Parathyroid adenoma (tissue), 2 donors: ENCODE data around the gene NEU4.

Experiments
- H2AFZ ChIP-seq: fragments of 300-600 bp; sonication (generic); one replicate; pipeline ENCODE4 v1.7.0; 2017; ENCODE audit warnings: antibody characterized with exemption, mild to moderate bottlenecking
- H3K27ac ChIP-seq: fragments of 300-600 bp; sonication (generic); one replicate; pipeline ENCODE4 v1.7.0; 2017
- H3K27me3 ChIP-seq: fragments of 300-600 bp; sonication (generic); one replicate; pipeline ENCODE4 v1.7.0; 2017; ENCODE audit warnings: low read length; ENCODE audit not compliant: control insufficient read depth, insufficient read depth
- H3K36me3 ChIP-seq: fragments of 300-600 bp; sonication (generic); one replicate; pipeline ENCODE4 v1.7.0; 2017; ENCODE audit warnings: low read length; ENCODE audit not compliant: control insufficient read depth, insufficient read depth
- H3K4me1 ChIP-seq: fragments of 300-600 bp; sonication (generic); one replicate; pipeline ENCODE4 v1.7.0; 2017; ENCODE audit warnings: control low read depth
- H3K4me2 ChIP-seq: fragments of 300-600 bp; sonication (generic); one replicate; pipeline ENCODE4 v1.7.0; 2017; ENCODE audit warnings: low read length
- H3K4me3 ChIP-seq: fragments of 300-600 bp; sonication (generic); one replicate; pipeline ENCODE4 v1.7.0; 2017; ENCODE audit warnings: low read depth, low read length
- H3K79me2 ChIP-seq: fragments of 300-600 bp; sonication (generic); one replicate; pipeline ENCODE4 v1.7.0; 2017; ENCODE audit warnings: control low read depth
- H3K9ac ChIP-seq: fragments of 300-600 bp; sonication (generic); one replicate; pipeline ENCODE4 v1.7.0; 2017; ENCODE audit warnings: mild to moderate bottlenecking
- H3K9me3 ChIP-seq: fragments of 300-600 bp; sonication (generic); one replicate; pipeline ENCODE4 v1.7.0; 2017; ENCODE audit warnings: low read length; ENCODE audit not compliant: control insufficient read depth
- TF ChIP-seq, protein P1 (sequence below): fragments of 300-600 bp; sonication (generic); IDR thresholded peaks from one replicate; pipeline ENCODE4 v1.7.0; 2017; ENCODE audit warnings: antibody characterized with exemption, mild to moderate bottlenecking
- donor health status: primary hyperparathyroidism.

The NEU4 gene

DNA sequence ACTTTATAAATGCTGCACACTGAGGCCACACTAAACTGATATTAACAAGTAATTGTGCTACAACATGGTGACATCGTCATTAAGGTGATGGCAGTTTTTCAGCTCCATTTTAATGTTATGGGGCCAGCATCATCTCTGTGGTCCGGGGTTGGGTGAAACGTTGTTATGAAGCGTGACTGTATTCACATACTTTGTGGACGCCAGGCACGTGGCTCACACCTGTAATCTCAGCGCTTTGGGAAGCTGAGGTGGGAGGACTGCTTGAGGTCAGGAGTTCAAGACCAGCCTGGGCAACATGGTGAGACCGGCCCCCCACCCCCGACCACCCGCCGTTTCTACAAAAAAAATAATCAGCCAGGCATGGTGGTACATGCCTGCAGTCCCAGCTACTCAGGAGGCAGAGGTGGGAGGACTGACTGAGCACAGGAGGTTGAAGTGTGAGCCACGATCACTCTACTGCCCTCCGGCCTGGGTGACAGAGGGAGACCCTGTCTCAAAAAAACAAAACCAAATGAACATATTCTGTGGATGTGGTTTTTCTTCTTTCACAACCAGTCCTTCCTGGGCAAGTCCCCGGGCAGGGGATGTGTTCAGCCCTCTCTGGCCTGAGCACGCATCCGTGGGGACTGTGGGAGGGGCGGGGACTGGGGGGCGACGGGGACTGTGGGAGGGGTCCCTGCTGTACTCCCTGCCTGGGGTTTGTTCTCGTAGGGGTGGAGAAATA, 45.3 kb upstream of the NEU4 start:
- H3K27ac ChIP-seq: no peak overlapping the region
- TF ChIP-seq, protein P1, sequence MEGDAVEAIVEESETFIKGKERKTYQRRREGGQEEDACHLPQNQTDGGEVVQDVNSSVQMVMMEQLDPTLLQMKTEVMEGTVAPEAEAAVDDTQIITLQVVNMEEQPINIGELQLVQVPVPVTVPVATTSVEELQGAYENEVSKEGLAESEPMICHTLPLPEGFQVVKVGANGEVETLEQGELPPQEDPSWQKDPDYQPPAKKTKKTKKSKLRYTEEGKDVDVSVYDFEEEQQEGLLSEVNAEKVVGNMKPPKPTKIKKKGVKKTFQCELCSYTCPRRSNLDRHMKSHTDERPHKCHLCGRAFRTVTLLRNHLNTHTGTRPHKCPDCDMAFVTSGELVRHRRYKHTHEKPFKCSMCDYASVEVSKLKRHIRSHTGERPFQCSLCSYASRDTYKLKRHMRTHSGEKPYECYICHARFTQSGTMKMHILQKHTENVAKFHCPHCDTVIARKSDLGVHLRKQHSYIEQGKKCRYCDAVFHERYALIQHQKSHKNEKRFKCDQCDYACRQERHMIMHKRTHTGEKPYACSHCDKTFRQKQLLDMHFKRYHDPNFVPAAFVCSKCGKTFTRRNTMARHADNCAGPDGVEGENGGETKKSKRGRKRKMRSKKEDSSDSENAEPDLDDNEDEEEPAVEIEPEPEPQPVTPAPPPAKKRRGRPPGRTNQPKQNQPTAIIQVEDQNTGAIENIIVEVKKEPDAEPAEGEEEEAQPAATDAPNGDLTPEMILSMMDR: no peak
- H3K36me3 ChIP-seq: no peaks in the 10 kb centered on the region
- H3K9ac ChIP-seq: no peak overlapping the region
- no peaks in the 10 kb centered on the region for H3K9me3 ChIP-seq
- no peaks in the 10 kb centered on the region for H3K27me3 ChIP-seq
- no peak overlapping the region for H3K4me3 ChIP-seq
- H3K79me2 ChIP-seq: no peaks in the 10 kb centered on the region
- H2AFZ ChIP-seq: no peak overlapping the region
- H3K4me1 ChIP-seq: peaks cover 12% of the 10 kb centered on the region
- no peak overlapping the region for H3K4me2 ChIP-seq

DNA sequence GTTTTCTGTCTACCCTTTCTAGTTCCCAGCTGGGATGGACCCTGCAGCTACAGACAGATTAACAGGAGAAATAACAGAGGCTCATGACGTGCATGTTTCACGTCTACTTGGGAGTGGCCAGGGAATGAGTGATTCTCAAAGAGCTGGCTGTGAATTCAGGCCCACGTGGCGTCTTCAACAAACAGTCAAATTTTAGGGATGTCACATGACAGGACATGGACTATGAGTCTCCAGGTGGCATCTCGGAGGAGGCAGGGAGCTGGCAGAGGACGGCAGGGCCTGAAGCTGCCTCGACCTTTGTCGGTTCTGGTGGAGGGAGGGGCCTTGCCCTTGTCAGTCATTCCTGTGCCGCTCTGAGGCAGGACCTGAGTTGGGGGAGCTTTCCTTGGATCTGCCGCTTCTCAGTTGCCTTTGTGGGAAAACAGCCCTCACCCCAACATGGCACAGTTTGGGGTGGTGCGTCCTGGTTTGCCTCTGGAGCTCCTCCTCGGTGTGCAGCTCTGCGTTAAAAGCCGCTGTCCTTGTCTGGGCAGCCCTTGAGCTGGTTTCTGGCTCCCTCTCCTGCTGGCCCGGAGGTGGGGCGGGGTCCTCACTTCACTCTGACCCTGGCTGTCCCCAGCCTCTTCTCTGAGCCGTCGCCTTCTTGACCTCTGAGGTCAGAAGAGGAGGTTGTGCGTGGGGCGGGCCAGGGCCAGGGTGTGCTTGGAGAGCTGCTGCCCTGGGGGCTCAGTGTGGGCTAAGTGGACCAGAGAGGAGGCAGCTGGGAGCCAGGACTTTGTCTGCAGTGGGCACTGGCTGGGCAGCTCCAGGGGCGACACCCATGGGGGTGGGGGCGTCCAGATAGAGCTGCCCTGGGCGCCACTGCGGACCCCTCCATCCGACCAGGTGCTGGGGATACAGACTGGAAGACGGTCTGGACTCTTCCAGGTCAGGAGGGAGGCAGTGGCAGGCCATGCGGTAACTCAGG, 44.4 kb upstream of the NEU4 start:
- no peak overlapping the region for H3K4me3 ChIP-seq
- H3K9me3 ChIP-seq: no peaks in the 10 kb centered on the region
- no peaks in the 10 kb centered on the region for H3K36me3 ChIP-seq
- H3K27ac ChIP-seq: no peak overlapping the region
- no peak overlapping the region for H3K9ac ChIP-seq
- TF ChIP-seq, protein P1: no peak
- H3K4me2 ChIP-seq: no peak overlapping the region
- no peaks in the 10 kb centered on the region for H3K79me2 ChIP-seq
- no peak overlapping the region for H2AFZ ChIP-seq
- no peaks in the 10 kb centered on the region for H3K27me3 ChIP-seq
- H3K4me1 ChIP-seq: peaks cover 9% of the 10 kb centered on the region

DNA sequence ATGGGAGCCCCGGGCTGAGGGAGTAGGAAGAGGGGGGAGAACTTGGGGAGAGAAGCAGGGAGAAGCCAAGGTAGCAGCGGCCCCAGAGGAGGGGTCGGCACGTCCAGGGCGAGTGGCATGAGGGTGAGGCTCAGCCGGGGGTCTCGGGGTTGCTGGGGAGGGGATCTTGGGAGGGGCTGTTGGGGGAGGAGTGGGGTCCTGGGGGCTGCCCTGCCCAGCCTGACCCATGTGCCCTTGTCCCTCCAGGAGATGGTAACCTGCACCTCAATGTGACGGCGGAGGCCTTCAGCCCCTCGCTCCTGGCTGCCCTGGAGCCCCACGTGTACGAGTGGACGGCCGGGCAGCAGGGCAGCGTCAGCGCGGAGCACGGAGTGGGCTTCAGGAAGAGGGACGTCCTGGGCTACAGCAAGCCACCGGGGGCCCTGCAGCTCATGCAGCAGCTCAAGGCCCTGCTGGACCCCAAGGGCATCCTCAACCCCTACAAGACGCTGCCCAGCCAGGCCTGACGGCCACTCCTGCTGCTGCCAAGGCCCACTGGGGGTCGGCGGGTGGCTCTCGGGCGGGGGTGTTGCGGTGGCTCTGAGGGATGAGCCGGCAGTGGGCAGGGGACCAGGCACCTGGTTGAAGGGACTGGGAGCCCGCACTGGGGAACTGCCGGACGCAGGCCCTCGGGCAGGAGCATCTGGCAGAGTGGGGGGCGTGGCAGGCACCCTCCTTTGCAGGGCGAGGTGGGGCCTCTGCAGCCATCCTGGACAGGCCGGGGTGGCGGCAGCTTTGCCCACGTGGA, 41.3 kb upstream of the NEU4 start:
- Histone ChIP-seq H3K4me1 (peaks cover 18% of the 10 kb centered on the region), H3K27ac (no peak overlapping the region), H3K9me3 (no peaks in the 10 kb centered on the region), H3K4me2 (no peak overlapping the region), H3K27me3 (no peaks in the 10 kb centered on the region), H2AFZ (no peak overlapping the region), H3K4me3 (no peak overlapping the region), H3K36me3 (no peaks in the 10 kb centered on the region), H3K79me2 (no peaks in the 10 kb centered on the region), H3K9ac (no peak overlapping the region)
- TF ChIP-seq, protein P1: no peak

DNA sequence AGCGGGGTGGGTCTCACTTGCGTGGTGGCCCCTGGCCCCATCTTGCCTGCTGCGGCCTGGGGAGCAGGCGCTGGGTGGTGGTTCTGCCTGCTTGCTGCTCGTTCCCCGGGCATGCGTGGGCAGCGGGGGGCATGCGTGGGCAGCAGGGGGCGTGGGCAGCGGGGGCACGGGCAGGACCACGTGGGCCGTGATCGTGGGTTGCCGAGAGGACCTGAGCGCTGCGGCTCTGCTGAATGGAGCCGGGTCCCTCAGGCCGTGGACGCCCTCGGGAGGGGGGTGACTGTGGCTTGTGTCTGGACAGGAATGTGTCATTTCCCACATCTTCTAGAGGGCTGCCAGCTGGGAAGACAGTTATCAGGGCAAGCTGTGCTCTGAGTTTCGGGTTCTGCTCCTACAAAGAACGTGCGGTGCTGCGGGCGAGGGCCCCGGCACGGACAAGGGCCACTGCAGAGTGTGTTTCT, 40.7 kb upstream of the NEU4 start:
- H3K79me2 ChIP-seq: no peaks in the 10 kb centered on the region
- H3K27me3 ChIP-seq: no peaks in the 10 kb centered on the region
- H3K9me3 ChIP-seq: no peaks in the 10 kb centered on the region
- peaks cover 15% of the 10 kb centered on the region for H3K4me1 ChIP-seq
- H3K36me3 ChIP-seq: no peaks in the 10 kb centered on the region
- no peak overlapping the region for H2AFZ ChIP-seq
- no peak overlapping the region for H3K9ac ChIP-seq
- H3K4me3 ChIP-seq: no peak overlapping the region
- H3K4me2 ChIP-seq: no peak overlapping the region
- H3K27ac ChIP-seq: no peak overlapping the region
- TF ChIP-seq, protein P1: no peak
